Trophoblast cell (in vitro differentiated cells and primary cell): Measurements from ENCODE around the gene XRCC1.
A peak's percentile ranks its signal among the peaks of the same experiment; 100 is the strongest.

Source experiments
- DNase-seq, 2 donors: peaks; one replicate each; pipeline ENCODE4 v3.0.0-alpha.2; 2016
- H2AFZ ChIP-seq: 2 replicates; pipeline ENCODE4 v1.6.1; 2013; ENCODE audit warnings: low read length, moderate library complexity, mild to moderate bottlenecking; ENCODE audit not compliant: insufficient read depth, poor library complexity
- H2AK5ac ChIP-seq: 2 replicates; pipeline ENCODE4 v1.6.1; 2013; ENCODE audit warnings: mild to moderate bottlenecking, low read length
- H2BK120ac ChIP-seq: 2 replicates; pipeline ENCODE4 v1.6.1; 2013; ENCODE audit warnings: low read length, mild to moderate bottlenecking, moderate library complexity; ENCODE audit not compliant: insufficient read depth, poor library complexity
- H2BK12ac ChIP-seq: 2 replicates; pipeline ENCODE4 v1.6.1; 2013; ENCODE audit warnings: mild to moderate bottlenecking, low read length, moderate library complexity
- H2BK5ac ChIP-seq: 2 replicates; pipeline ENCODE4 v1.6.1; 2013; ENCODE audit warnings: low read length, low read depth, moderate library complexity, mild to moderate bottlenecking; ENCODE audit not compliant: poor library complexity
- H3K14ac ChIP-seq: 2 replicates; pipeline ENCODE4 v1.6.1; 2013; ENCODE audit warnings: mild to moderate bottlenecking, low read length
- H3K18ac ChIP-seq: 2 replicates; pipeline ENCODE4 v1.6.1; 2013; ENCODE audit warnings: mild to moderate bottlenecking, low read length
- H3K23ac ChIP-seq: 2 replicates; pipeline ENCODE4 v1.6.1; 2013; ENCODE audit warnings: low read length
- H3K27ac ChIP-seq: 2 replicates; pipeline ENCODE4 v1.5.1; 2013; ENCODE audit warnings: low read depth, mild to moderate bottlenecking, inconsistent platforms, low read length, moderate library complexity
- H3K27me3 ChIP-seq: 2 replicates; pipeline ENCODE4 v1.6.1; 2013; ENCODE audit warnings: inconsistent platforms, mild to moderate bottlenecking, low read length, moderate library complexity; ENCODE audit not compliant: insufficient read depth
- H3K36me3 ChIP-seq, 2 experiments: 1 replicate in 1 of 2; 2 replicates in 1 of 2; pipeline ENCODE4 v1.6.1; 2013; ENCODE audit warnings: low read length in 2 of 2, mild to moderate bottlenecking in 2 of 2, moderate library complexity in 1 of 2; ENCODE audit not compliant: insufficient read depth in 2 of 2, control insufficient read depth in 1 of 2
- H3K4ac ChIP-seq: 2 replicates; pipeline ENCODE4 v1.6.1; 2013; ENCODE audit warnings: low read depth, mild to moderate bottlenecking, low read length, moderate library complexity
- H3K4me1 ChIP-seq, 2 experiments: 1 replicate in 1 of 2; 2 replicates in 1 of 2; pipeline ENCODE4 v1.6.1; 2013; ENCODE audit warnings: low read length in 2 of 2, mild to moderate bottlenecking in 2 of 2, moderate library complexity in 1 of 2; ENCODE audit not compliant: insufficient read depth in 2 of 2, control insufficient read depth in 1 of 2
- H3K4me2 ChIP-seq: 2 replicates; pipeline ENCODE4 v1.6.1; 2013; ENCODE audit warnings: inconsistent platforms, mild to moderate bottlenecking, low read length, moderate library complexity
- H3K4me3 ChIP-seq: 2 replicates; pipeline ENCODE4 v1.5.1; 2013; ENCODE audit warnings: mild to moderate bottlenecking, low read depth, low read length, inconsistent platforms
- H3K79me1 ChIP-seq: one replicate; pipeline ENCODE4 v1.6.1; 2013; ENCODE audit warnings: low read length
- H3K79me2 ChIP-seq: 2 replicates; pipeline ENCODE4 v1.6.1; 2013; ENCODE audit warnings: low read length, mild to moderate bottlenecking; ENCODE audit not compliant: control insufficient read depth, insufficient read depth, poor library complexity
- H3K9ac ChIP-seq: 2 replicates; pipeline ENCODE4 v1.6.1; 2013; ENCODE audit warnings: mild to moderate bottlenecking, low read length
- H3K9me3 ChIP-seq: 2 replicates; pipeline ENCODE4 v1.6.1; 2013; ENCODE audit warnings: low read depth, mild to moderate bottlenecking, control low read depth, inconsistent platforms, low read length; ENCODE audit not compliant: insufficient read depth
- H4K12ac ChIP-seq: 2 replicates; pipeline ENCODE4 v1.6.1; 2013; ENCODE audit warnings: low read depth, mild to moderate bottlenecking, low read length, moderate library complexity
- H4K8ac ChIP-seq: 2 replicates; pipeline ENCODE4 v1.6.1; 2013; ENCODE audit warnings: low read depth, mild to moderate bottlenecking, low read length, moderate library complexity
- H4K91ac ChIP-seq: one replicate; pipeline ENCODE4 v1.6.1; 2013; ENCODE audit warnings: low read depth, mild to moderate bottlenecking, low read length, moderate library complexity
- WGBS: extraction: QIAGEN DNeasy Blood & Tissue Kit; methylation state at CpG from one replicate; pipeline ENCODE4 v1.1.7; 2013; ENCODE audit warnings: missing lambda C conversion rate; ENCODE audit not compliant: insufficient read length, insufficient coverage; ENCODE audit errors: extremely low coverage; 5-methylcytosine and 5-hydroxymethylcytosine counted together

XRCC1 gene

GRCh38 chr19:43503501-43504425, 71.6 kb downstream of the XRCC1 start:
- H4K91ac ChIP-seq, result peak overlapping the region; percentile 84
- H3K27ac ChIP-seq, result peak overlapping the region; percentile 36
- peaks cover 10% of the 10 kb centered on the region in 2 experiments for H3K4me1 ChIP-seq
- H3K9ac ChIP-seq, result no peak overlapping the region
- no peak overlapping the region for H3K23ac ChIP-seq
- peaks cover 8 to 9% of the 10 kb centered on the region in 2 experiments for H3K36me3 ChIP-seq
- no peaks in the 10 kb centered on the region for H3K27me3 ChIP-seq
- peak overlapping the region; percentile 87 for H3K14ac ChIP-seq
- H2BK5ac ChIP-seq, result peak overlapping the region; percentile 81
- peak overlapping the region; percentile 71 for H3K4ac ChIP-seq
- peak overlapping the region; percentile 93 for H2AFZ ChIP-seq
- no peaks in the 10 kb centered on the region for H3K9me3 ChIP-seq
- H2BK120ac ChIP-seq, result peak overlapping the region; percentile 84
- H3K18ac ChIP-seq, result peak overlapping the region; percentile 89
- no CpG with 5 or more reads among the region's 64 CpGs for WGBS
- peak overlapping the region; percentile 67 for H3K4me3 ChIP-seq
- H2BK12ac ChIP-seq, result peak overlapping the region; percentile 85
- peak overlapping the region; percentile 96 for H3K4me2 ChIP-seq
- H4K12ac ChIP-seq, result peak overlapping the region; percentile 89
- peaks cover 12% of the 10 kb centered on the region for H3K79me1 ChIP-seq
- H3K79me2 ChIP-seq, result peaks cover 5% of the 10 kb centered on the region
- DNase-seq, result peak; percentile 90 to 96
- H2AK5ac ChIP-seq, result no peak overlapping the region
- H4K8ac ChIP-seq, result peak overlapping the region; percentile 87

DNA sequence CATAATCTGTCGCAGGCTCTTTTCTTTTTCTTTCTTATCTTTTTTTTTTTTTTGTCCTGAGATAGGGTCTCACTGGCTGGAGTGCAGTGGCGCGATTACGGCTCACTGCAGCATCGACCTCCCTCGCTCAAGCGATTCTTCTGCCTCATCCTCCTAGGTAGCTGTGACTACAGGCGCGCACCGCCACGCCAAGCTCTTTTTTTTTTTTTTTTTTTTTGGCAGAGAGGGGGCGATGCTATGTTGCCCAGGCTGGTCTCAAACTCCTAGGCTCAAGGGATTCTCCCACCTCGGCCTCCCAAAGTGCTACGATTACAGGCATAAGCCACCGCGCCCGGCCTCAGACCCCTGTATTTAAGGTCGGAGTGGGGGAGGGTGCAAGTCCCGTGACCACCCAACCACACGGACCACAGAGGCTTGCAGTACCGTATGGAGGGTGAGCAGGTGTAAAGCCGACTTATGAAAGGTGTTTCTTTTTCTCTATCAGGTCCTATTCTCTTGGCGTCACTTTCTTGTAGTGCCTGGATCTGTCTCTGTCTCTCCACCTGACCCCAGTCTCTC, 72.8 kb downstream of the XRCC1 start:
- H3K36me3 ChIP-seq, result peaks cover 5 to 11% of the 10 kb centered on the region in 2 experiments
- H2BK5ac ChIP-seq, result no peak overlapping the region
- H3K18ac ChIP-seq, result no peak overlapping the region
- no peak overlapping the region for H3K14ac ChIP-seq
- H3K4me1 ChIP-seq, result peaks cover 10% of the 10 kb centered on the region in 2 experiments
- H3K4ac ChIP-seq, result no peak overlapping the region
- no peak overlapping the region for H3K9ac ChIP-seq
- no peak overlapping the region for H3K4me3 ChIP-seq
- H3K9me3 ChIP-seq, result no peaks in the 10 kb centered on the region
- H2BK12ac ChIP-seq, result no peak overlapping the region
- no CpG with 5 or more reads among the region's 23 CpGs for WGBS
- no peak overlapping the region for H4K91ac ChIP-seq
- H3K27me3 ChIP-seq, result no peaks in the 10 kb centered on the region
- no peak overlapping the region for H2AFZ ChIP-seq
- no peak overlapping the region for H3K4me2 ChIP-seq
- peaks cover 5% of the 10 kb centered on the region for H3K79me2 ChIP-seq
- no peak overlapping the region for H3K23ac ChIP-seq
- no peak overlapping the region for H3K27ac ChIP-seq
- H4K8ac ChIP-seq, result no peak overlapping the region
- no peak for DNase-seq
- peaks cover 12% of the 10 kb centered on the region for H3K79me1 ChIP-seq
- no peak overlapping the region for H4K12ac ChIP-seq
- H2AK5ac ChIP-seq, result no peak overlapping the region
- no peak overlapping the region for H2BK120ac ChIP-seq

GRCh38 chr19:43501661-43502418, 73.5 kb downstream of the XRCC1 start:
- H3K4me3 ChIP-seq, result no peak overlapping the region
- peaks cover 11 to 18% of the 10 kb centered on the region in 2 experiments for H3K36me3 ChIP-seq
- H3K9me3 ChIP-seq, result no peaks in the 10 kb centered on the region
- no peak overlapping the region for H2BK120ac ChIP-seq
- no peak overlapping the region for H3K4ac ChIP-seq
- no peak for DNase-seq
- peaks cover 12% of the 10 kb centered on the region for H3K79me1 ChIP-seq
- H3K79me2 ChIP-seq, result peaks cover 5% of the 10 kb centered on the region
- H4K91ac ChIP-seq, result no peak overlapping the region
- no peak overlapping the region for H4K12ac ChIP-seq
- no peak overlapping the region for H2BK12ac ChIP-seq
- H3K4me1 ChIP-seq, result peaks cover 10% of the 10 kb centered on the region in 2 experiments
- no peak overlapping the region for H2AK5ac ChIP-seq
- no peak overlapping the region for H3K9ac ChIP-seq
- H2BK5ac ChIP-seq, result no peak overlapping the region
- H3K27me3 ChIP-seq, result no peaks in the 10 kb centered on the region
- H3K14ac ChIP-seq, result no peak overlapping the region
- WGBS, result no CpG with 5 or more reads among the region's 43 CpGs
- no peak overlapping the region for H2AFZ ChIP-seq
- no peak overlapping the region for H3K23ac ChIP-seq
- H3K27ac ChIP-seq, result no peak overlapping the region
- no peak overlapping the region for H4K8ac ChIP-seq
- H3K18ac ChIP-seq, result peak overlapping the region; percentile 25
- no peak overlapping the region for H3K4me2 ChIP-seq

- Histone ChIP-seq H3K18ac (no peak overlapping the region), H3K79me2 (peaks cover 5% of the 10 kb centered on the region), H2AFZ (no peak overlapping the region), H4K12ac (no peak overlapping the region), H3K4ac (no peak overlapping the region), H3K23ac (no peak overlapping the region), H3K4me3 (no peak overlapping the region), H3K14ac (no peak overlapping the region), H3K36me3 (peaks cover 26 to 29% of the 10 kb centered on the region in 2 experiments), H2AK5ac (no peak overlapping the region), H3K9me3 (peaks cover 3% of the 10 kb centered on the region), H4K8ac (no peak overlapping the region), H4K91ac (no peak overlapping the region), H3K27ac (no peak overlapping the region), H3K79me1 (peaks cover 7% of the 10 kb centered on the region), H3K4me2 (no peak overlapping the region), H2BK5ac (no peak overlapping the region), H2BK120ac (no peak overlapping the region), H3K27me3 (no peaks in the 10 kb centered on the region), H2BK12ac (no peak overlapping the region), H3K4me1 (peaks cover 9 to 10% of the 10 kb centered on the region in 2 experiments), H3K9ac (no peak overlapping the region)
- no peak for DNase-seq
- no CpG with 5 or more reads among the region's 3 CpGs for WGBS
Measured at GRCh38 chr19:43499042-43499441, 76.3 kb downstream of the XRCC1 start.
